ENCODE results near the gene SYMPK.

DNA sequence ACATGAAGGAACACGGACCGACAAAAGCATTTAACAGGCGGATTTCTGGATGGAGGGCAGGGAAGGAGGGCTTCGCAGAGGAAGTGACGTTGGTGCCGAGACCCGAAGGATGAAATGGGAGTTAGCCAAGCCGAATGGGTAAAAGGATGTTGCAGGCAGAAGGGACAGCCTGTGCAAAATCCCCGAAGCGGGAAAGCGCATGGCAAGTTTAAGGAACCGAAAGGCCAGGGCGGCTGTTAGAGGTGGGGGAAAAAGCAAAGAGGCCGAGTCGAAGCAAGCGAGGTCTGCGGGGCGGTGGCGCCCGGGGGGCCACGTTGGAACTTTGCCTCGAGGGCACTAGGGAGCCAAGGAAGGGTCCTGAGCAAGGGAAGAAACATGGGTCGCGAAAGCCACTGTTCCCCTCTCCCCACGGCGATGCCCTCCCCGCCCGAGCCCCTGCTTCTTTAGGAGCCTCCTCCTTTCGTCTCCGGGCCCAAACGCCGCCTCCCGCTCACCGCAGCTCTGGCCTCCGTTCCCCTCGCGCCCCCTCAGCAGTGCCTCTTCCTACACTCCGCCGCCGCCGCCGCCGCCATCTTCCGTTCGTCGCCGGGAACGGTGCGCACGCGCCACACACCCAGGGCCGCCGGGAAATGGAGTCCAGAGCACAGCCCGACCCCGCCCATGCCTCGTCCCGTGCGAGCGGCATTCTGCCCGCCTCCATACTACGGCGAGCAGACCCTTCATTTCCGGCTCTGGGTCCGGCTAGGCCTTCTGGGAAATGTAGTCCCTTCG, at the start of gene SYMPK:
- TF ChIP-seq EZH2phosphoT487 (IDR thresholded peaks at IDR 0.05; ENCODE audit: low read depth) (no peak), CTCF (IDR thresholded peaks at IDR 0.05; ENCODE audit: low read depth, low read length) (no peak)
